ENCODE data around the gene PLPPR2.
"Not testable (repeated sequence)": the region's sequence is repeated elsewhere in the genome, so short reads cannot be mapped to it uniquely, and the experiment has no call there.

Gene PLPPR2, protein sequence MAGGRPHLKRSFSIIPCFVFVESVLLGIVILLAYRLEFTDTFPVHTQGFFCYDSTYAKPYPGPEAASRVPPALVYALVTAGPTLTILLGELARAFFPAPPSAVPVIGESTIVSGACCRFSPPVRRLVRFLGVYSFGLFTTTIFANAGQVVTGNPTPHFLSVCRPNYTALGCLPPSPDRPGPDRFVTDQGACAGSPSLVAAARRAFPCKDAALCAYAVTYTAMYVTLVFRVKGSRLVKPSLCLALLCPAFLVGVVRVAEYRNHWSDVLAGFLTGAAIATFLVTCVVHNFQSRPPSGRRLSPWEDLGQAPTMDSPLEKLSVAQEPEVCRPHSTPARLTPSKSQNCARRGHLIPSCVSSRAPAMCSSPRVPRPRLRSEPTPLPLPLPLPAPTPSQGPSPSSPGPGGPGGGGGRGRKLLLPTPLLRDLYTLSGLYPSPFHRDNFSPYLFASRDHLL

DNA sequence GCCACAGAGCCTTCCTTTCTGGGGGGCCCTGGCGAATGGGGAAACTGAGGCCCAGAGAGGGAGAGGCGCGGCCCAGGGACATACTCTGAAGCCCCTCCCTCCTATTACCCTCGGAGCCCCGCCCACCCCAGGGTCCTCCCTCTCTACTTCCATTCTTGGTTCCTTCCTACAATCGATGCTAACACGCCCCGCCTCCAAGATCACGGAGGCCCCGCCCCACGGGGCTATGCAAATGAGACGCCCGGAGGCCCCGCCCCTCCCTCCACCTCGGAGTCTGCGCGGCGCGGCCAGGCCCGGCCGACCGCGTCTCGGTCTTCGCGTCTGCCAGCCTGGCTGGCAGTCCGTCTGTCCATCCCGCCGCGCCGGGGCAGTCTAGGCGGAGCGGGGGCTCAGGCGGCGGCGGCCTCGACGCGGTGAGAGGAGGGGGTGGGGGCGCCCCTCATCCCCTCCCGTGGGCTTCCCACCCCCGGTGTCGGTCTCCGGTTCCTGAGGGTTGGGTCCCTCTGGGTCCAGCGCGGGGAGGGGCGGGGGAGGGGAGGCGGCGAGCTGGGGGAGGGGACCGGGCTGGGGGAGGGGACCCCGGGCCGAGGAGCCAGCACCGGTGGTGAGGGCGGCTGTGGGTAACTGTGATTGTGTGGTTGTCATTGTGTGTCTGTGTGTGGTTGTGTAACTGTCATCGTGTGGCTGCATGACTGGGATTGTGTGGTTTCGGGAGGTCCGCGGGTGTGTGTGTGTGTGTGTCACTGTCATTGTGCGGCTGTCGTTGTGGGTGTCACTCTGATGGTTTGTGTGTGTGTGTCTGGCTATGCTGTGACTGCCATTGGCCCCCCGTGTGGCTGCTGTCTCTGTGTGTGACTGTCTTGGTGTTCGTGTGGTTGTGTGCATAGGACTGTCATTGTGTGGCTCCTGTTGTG, at the start of gene PLPPR2:
Gene PLPPR2, plus strand, starts transcription at position 273 of the 914 bp plus-strand sequence. CDS start 2,242 bp downstream, outside the sequence.
- DNase-seq (ENCODE audit: low read depth), result peak; percentile 72

DNA sequence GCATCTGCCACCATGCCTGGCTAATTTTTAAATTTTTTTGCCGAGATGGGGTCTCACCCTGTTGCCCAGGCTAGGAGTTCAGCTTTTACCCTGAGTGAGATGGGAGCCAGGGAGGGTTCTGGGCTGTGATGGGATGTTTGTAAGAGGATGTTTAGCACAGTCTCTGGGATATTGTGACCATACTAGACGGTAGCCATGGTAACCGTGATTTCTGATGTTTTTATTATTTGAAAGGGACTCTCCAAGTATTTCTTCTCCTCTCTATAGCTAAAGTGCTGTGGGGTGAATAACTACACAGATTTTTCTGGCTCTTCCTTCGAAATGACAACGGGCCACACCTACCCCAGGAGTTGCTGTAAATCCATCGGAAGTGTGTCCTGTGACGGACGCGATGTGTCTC, 48.9 kb upstream of the PLPPR2 start:
- no peak for DNase-seq (ENCODE audit: low read depth)

DNA sequence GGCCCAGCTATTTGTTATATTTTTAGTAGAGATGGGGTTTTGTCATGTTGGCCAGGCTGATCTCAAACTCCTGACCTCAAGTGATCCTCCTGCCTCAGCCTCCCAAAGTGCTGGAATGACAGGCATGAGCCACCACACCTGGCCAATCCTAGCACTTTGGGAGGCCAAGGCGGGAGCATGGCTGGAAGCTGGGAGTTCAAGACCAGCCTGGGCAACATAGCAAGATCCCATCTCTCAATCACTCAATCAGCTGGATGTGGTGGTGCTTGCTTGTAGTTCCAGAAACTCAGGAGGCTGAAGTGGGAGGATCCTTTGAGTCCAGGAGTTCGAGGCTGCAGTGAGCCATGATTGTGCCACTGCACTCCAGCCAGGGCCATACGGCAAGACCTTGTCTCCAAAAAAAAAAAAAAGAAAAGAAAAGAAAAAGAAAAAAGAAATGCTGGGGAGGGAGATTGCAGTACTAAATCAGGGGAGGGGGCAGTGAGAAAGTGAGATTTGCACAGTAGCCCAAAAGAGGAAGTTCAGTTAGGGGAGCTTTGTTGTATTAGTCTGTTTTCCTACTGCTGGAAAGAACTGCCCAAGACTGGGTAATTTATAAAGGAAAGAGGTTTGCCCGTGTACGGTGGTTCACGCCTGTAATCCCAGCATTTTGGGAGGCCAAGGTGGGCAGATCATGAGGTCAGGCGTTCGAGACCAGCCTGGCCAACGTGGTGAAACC, 34.8 kb upstream of the PLPPR2 start:
- DNase-seq (ENCODE audit: low read depth), result not testable (repeated sequence)

DNA sequence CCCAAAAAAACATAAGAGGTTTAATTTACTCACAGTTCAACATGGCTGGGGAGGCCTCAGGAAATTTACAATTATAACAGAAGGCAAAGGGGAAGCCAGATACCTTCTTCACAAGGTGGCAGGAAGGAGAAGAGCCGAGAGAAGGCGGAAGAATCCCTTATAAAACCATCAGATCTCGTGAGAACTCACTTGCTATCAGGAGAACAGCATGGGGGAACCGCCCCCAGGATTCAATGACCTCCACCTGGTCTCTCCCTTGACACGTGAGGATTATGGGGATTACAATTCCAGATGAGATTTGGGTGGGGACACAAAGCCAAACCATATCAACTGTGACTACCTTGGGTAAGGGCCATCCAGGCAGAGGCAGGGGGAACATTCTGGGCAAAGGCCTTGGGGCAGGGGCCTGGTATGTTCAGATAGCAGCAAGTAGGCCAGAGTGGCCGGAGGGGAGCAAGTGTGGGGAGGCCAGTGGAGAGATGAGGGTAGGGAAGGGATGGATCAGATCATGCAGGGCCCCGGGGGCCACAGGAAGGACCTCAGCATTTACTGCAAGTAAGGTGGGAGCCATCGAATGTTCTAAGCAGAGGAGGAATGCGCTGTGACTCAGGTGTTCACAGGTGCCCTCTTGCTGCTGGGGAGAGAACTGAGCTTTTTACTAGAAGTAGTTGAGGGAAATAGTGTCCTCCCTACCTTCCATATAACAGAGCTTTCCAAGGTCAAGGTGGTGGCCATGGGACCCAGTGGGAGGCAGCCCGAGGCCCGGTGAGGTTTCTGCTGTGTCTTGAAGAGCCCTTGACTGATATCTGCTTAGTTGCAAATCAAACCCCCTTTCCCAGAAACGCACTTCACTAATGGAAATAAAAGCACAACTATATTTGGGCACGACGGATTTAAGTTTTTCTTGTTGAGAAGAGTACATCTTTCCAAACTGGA, 33.8 kb upstream of the PLPPR2 start:
- DNase-seq (ENCODE audit: low read depth), result no peak

DNA sequence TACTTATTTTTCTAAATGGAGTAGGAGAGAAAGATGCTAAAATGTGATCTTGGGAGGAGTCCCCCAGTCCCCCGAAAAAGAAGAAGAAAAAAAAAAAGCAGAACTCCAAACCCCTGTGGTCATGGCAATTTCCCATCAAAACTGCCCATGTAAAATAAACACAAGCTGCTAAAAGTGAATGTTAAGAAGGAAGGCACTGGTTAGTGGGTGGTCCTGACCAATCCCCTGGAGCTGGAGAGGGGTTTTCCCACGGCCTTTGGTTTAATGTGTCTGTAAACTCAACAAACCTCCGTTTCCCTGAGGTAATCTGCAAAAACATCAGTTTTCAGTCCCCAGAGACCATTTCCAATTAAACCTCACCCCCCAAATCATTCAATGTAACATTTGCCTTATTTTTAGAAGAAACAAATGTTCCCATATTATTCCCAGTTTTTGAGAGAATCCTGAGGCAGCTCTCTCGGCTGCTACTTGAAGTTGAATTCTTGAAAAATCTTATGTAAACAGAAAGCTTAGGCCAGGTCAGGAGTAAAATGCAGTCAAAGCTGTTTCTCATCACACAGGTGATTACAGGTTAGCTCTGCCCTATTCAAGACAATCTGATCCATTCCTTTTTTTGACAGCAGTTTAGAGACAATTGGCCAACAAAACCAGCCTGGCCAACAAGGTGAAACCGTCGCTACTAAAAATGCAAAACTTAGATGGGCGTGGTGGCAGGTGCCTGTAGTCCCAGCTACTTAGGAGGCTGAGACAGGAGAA, 32.8 kb upstream of the PLPPR2 start:
- no peak for DNase-seq (ENCODE audit: low read depth)

DNA sequence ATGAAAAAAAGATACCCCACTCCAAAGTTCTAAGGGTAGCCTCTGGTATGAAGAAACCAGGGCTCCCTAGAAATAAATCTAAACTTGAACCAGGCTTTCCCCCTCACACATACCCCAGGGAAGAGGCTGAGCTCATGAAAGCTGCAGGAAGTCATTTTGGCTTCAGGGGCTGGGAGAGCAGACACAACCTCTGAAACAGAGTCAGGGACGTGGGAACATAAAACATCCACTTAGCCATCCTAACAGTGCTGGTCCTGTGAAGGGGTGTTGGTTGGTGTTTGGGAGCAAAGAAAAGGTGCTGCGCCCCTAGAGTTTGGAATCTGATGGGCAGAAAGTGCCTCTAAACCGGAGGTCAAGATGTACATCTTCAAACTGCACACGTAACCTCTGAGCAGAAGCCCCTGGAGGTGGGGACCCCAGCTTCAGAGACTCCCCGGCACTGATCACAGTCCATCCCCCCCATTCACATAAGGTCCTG, 31.6 kb upstream of the PLPPR2 start:
- no peak for DNase-seq (ENCODE audit: low read depth)

DNA sequence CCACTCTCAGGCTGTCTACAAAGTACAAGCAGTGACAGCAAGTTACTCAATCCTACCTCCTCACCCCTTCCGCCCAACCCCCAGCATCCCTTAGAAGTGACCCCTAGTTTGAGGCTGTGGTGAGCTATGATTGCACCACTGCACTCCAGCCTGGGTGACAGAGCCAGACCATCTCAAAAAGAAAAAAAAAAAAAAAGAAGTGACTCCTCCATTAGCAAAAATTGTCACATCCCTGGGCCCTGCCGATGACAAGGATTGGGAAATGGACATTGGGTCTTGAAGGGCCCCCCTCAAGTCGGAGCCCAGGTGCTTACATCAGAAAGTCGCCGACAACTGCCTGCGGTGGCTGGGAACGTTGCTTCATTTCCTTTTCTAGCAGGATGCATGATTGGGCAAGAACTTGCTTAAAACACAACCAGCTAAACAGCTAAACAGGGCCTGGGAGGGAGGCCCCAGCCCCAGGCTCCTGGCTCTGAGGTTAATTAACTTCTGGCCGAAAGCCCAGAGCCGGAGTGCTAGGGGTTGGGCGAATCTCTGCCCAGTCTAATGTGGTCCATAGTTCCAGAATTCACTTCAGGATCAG, 31.1 kb upstream of the PLPPR2 start:
- no peak for DNase-seq (ENCODE audit: low read depth)

DNA sequence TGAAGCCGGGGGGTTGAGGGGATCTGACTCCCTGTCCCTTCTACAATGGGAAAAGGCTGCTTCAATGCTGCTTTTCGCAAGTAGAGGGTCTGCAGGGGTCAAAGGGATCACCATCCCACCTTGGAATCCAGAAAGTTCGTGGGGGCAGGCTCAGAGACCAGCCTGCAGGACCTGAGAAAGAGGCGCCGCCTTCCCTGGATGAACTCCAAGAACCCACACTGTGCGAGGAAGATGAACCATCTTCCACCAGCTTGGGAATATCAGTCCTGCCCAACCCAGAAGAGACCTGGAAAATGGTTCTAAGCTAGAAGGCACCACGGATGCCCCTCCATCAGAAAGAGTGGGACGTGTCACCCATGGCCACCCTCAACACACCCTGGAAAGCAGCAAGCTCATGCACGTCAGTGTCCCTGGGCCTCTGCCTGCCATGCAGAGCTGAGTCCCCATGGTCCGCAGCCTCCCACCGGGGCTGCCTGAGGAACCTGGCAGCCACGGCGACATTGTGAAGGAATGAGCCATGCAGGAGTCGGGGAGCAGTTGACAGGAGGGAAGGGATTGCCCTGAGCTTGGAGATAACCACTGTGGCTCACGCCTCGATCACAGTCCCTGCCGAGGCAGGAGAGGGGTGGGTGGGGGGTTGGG, 30.4 kb upstream of the PLPPR2 start:
- no peak for DNase-seq (ENCODE audit: low read depth)

DNA sequence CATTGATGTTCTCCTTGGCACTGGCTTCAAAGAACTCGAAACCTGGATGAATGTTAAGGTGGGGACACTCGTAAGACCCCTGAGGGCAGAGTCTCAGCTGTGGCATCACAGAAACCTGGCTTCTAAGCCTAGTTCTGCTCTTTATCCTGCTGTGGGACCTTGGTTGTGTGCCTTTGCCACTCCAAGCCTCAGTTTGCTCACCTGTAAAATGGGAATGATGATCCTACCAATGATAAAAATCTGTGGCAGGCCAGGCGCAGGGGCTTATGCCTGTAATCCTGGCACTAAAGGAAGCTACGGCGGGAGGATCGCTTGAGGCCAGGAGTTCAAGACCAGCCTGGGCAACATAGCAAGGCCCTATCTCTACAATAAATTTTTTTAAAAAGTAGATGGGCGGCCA, 29.7 kb upstream of the PLPPR2 start:
- no peak for DNase-seq (ENCODE audit: low read depth)

DNA sequence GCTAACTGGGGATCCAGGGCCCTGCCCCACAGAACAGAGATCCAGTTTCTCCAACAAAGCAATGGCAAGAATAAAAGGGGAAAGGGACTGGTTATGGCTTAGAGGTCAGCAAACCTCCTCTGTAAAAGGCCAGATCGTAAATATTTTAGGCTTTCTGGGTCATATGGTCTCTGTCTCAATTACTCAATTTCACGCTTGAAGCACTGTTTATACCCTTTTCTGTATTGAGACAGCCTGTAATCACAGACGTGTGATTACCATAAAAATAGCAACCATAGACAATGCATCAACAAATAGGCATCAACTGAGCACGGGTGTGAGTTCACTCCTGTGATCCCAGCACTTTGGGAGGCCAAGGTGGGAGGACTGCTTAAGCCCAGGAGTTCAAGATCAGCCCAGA, 25.1 kb upstream of the PLPPR2 start:
- no peak for DNase-seq (ENCODE audit: low read depth)

DNA sequence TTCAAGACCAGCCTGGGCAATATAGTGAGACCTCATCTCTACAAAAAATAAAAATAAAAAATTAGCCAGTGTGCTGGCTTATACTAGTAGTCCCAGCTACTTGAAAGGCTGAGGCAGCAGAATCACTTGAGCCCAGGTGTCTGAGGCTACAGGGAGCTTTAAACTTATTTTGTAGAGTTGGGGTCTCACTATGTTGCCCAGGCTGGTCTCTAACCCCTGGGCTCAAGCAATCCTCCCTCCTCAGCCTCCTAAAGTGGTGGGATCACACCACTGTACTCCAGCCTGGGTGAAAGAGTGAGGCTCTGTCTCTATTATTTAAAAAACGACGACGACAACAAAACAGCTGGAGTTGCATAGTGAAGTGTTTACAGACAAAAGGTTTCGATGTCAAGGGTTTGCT, 23.7 kb upstream of the PLPPR2 start:
- no peak for DNase-seq (ENCODE audit: low read depth)

DNA sequence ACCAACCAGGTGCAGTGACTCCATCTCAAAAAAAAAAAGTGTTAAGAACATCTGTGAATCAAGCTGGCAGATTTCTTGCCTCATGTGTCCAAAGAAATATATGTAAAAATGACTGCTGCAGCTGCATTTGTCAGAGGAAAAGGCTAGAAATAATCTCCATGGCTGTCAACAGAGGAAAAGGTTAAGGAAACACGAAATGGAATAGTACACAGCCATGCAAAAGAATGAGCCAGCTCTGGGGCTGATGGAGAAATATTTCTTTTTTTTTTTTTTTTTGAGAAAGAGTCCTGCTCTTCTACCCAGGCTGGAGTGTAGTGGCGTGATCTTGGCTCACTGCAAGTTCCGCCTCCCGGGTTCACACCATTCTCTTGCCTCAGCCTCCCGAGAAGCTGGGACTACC, 22.4 kb upstream of the PLPPR2 start:
- no peak for DNase-seq (ENCODE audit: low read depth)

DNA sequence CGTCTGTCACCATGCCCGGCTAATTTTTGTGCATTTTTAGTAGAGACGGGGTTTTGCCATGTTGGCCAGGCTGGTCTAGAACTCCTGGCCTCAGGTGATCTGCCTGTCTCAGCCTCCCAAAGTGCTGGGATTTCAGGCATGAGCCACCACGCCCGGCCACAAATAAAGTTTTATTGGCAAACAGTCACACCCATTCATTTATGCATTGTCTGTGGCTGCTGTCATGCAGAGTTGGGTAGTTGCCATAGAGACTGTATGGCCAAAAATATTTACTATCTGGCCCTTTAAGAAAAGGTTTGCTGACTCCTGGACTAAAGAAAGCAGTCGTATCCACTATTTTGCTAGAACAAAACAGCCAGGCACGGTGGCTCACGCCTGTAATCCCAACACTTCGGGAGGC, 21.4 kb upstream of the PLPPR2 start:
- not testable (repeated sequence) for DNase-seq (ENCODE audit: low read depth)

DNA sequence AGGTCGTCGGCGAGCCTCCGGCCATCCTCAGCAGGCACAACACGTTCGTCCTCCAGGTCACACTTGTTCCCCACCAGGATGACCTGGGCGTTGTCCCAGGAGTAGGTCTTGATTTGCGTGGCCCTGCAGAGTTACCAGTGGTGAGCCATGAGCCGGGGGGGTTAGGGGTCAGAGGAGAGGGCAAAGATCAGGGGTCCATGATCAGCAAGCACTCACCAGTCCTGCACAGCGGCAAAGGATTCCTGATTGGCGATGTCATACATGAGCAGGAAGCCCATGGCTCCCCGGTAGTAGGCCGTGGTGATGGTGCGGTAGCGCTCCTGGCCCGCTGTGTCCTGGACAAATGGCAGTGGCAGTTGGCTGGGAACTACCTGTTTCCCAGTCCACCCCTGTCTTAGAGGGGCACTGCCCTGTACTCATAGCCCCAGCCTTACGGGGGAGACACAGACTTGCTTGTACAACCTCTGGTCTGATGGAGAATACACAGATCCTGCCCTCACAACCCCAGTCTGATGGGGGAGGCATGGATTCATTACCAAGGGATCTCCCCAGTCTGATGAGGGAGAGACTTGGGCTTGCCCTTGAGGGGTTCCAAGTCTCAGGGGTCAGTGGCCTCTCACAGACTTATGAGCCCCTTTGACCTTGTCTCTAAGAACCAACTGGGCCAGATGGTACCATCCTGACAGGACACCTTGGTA, 19.6 kb upstream of the PLPPR2 start:
- no peak for DNase-seq (ENCODE audit: low read depth)

DNA sequence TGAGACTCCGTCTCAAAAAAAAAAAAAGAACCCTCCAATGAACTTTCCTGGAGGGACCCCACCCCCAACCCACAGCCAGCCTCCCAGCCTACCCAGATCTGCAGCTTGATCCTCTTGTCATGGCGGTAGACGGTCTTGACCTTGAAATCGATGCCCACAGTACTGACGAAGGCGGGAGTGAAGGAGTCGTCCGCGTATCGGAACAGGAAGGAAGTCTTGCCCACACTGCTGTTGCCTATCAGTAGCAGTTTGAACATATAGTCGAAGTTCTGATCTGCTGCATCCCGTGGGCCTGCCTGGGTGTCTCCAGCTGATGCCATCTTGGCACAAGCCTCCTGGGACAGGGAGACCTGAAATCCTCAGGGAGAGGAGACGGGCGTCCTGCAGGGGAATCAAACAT, 18.2 kb upstream of the PLPPR2 start:
- no peak for DNase-seq (ENCODE audit: low read depth)

DNA sequence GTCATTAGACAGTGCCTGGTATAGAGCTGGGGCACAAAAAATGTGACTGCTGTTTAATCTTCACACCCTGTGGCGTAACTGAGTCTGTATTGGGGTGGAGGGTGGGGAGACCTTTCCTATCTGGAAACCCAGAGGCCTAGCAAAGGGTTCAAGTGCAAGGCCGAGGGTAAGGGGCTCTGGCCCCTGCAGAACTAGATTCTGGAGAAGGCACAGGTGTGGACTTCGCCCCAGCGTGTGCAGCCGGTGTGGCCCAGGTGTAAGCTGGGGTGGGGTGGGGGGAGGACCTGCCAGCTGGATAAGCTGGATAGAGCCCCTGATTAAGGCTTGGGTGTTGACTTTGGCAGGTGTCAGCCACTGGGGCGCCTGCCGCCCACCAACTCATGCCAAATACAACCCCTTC, 17.1 kb upstream of the PLPPR2 start:
- no peak for DNase-seq (ENCODE audit: low read depth)

DNA sequence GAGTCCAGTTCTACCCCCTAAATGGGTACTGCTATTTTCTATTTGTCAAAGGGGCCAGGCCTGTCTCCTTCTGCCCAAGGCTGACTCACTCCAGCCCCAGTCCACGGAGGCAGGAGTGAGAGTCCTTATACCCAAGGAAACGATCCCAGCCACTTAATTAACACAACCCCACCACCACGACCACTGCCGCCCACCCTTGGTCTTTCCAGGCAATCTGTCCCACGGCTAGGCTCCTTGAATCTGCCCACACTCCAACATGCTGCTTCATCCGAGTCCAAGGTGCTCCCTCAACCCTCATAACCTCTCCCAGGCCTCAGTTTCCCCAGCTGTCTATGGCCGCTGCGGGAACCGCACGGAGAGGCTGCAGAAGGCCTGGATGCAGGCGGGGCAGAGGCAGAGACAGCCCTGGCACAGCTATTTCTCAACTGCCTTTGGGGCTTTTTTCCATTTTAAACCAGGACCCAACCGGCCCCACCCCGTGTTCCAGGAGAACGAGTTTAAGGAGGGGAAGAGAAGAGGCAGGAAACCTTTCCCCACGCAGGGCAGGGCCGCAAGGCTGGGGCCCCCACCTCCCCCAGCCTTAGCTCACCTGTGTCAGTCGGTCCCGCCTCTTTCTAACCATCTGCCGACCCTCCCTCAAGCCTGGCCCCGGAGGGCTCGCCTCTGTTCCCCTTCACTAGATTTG, 16.5 kb upstream of the PLPPR2 start:
- DNase-seq (ENCODE audit: low read depth), result no peak
